ENCODE data around the gene PDE4D. TPM values are rescaled to one million over a fixed set of nuclear protein-coding genes. Genes with fewer than 3 reads are reported as not detected.

PDE4D gene
- total and polyA plus RNA-seq, 12 donors, result 1.2 to 18.9 (median 2.1) TPM

DNA sequence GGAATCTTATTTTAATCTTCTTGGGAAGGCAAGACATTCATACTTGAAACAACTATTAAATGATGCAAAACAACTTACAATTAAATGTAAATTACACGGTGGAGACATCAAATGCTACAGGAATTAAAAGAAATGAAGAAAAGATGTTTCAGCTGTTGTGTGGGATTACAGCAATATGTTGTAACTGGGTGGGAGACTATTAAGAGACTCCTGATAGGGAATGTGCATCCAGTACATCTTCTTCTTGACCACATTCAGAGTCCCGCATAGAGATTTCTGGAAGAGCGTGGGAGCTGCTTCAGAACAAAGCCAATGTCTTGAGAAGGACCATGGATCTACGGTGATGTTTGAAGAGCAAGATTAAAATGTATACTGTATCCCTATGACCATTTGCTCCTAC, 199.1 kb downstream of the PDE4D start:
- TF ChIP-seq, protein P1, sequence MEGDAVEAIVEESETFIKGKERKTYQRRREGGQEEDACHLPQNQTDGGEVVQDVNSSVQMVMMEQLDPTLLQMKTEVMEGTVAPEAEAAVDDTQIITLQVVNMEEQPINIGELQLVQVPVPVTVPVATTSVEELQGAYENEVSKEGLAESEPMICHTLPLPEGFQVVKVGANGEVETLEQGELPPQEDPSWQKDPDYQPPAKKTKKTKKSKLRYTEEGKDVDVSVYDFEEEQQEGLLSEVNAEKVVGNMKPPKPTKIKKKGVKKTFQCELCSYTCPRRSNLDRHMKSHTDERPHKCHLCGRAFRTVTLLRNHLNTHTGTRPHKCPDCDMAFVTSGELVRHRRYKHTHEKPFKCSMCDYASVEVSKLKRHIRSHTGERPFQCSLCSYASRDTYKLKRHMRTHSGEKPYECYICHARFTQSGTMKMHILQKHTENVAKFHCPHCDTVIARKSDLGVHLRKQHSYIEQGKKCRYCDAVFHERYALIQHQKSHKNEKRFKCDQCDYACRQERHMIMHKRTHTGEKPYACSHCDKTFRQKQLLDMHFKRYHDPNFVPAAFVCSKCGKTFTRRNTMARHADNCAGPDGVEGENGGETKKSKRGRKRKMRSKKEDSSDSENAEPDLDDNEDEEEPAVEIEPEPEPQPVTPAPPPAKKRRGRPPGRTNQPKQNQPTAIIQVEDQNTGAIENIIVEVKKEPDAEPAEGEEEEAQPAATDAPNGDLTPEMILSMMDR (IDR thresholded peaks at IDR 0.05), result no peak
- no peak for TF ChIP-seq POLR2A (IDR thresholded peaks at IDR 0.05)
- 72 to 94% (median 90%) methylated on average over 4 of the region's 4 CpGs for WGBS, 4 donors
- Histone ChIP-seq H3K9me3 (replicated peaks in 1 of 3) (no peaks in the 10 kb centered on the region), H3K4me1 (replicated peaks in 1 of 2) (no peaks in the 10 kb centered on the region), H3K36me3 (replicated peaks in 1 of 2) (no peaks in the 10 kb centered on the region), H3K27ac (no peak overlapping the region), H3K4me3 (no peak overlapping the region), H3K27me3 (no peaks in the 10 kb centered on the region)
- intact Hi-C loops (cut with DNase I), result no loop called here
- DNase-seq, result no peak

DNA sequence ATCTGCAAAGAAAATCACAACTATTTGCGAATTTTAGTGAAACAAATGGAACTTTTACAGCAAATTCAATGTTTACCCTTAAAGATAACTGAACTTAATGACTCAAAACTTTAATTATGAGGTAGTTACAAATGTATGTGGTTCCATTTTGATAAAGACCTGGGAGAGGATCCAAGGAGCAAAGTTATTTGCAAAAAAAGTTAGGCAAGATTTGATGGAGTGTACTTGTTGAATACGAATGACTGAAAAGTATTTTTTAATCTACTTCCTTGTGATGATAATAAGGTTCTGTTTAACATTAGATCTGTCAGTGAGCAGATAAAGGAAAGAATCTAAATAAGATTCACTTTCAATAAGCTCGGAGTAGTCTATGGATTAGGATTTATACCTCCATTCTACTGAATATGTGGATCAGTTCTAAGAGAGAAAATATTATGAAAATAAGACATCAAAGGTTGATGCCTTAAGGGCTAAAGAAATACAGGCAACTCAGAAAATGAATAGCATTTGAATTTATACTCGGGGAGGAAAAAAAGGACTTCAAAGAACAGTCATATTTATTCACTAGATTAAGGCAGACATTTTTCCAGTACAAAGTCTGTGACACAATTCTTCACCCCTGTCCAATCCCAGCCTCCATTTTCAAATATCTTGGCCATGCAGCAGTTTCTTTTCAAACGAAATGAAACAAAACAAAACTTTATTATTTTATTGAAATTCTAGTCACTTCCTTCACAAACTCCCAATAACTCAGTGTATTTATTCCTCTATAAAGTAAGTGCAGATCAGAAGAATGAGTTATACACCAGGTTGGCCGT, 199.8 kb downstream of the PDE4D start:
- TF ChIP-seq, protein P1 (IDR thresholded peaks at IDR 0.05), result no peak
- no peak for TF ChIP-seq POLR2A (IDR thresholded peaks at IDR 0.05)

DNA sequence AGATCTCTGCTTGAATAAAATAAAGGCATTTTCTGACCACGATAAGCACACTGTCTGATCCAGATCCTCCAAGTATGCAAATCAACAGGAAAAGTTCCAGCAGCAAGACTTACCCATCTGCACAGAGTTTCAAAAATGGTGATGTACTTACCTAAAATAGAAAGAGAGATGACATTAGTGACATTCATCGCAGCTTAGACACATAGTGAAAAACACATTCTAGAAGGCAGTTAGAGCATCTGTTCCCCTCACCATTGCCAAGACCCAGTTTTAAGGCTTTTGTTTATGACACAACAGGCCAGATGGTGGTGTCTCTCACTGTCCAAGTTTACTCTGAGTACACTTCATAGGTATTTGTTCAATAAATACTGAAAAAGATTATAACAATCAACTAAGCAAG, 207.7 kb downstream of the PDE4D start:
- TF ChIP-seq POLR2A (IDR thresholded peaks at IDR 0.05), result no peak
- TF ChIP-seq, protein P1 (IDR thresholded peaks at IDR 0.05), result no peak
- intact Hi-C loops (cut with DNase I), result no loop called here
- 66 to 79% (median 78%) methylated on average over 2 of the region's 2 CpGs for WGBS, 4 donors

More for the DNA sequence above, 199.8 kb downstream of the PDE4D start:
- H3K4me3 ChIP-seq, result no peak overlapping the region
- no peaks in the 10 kb centered on the region for H3K36me3 ChIP-seq (replicated peaks in 1 of 2)
- H3K27me3 ChIP-seq, result no peaks in the 10 kb centered on the region
- 48 to 54% (median 49%) methylated on average over 6 of the region's 6 CpGs for WGBS, 4 donors
- intact Hi-C loops (cut with DNase I), result no loop called here
- DNase-seq, result no peak
- H3K27ac ChIP-seq, result no peak overlapping the region
- H3K4me1 ChIP-seq (replicated peaks in 1 of 2), result no peaks in the 10 kb centered on the region
- H3K9me3 ChIP-seq (replicated peaks in 1 of 3), result no peaks in the 10 kb centered on the region

DNA sequence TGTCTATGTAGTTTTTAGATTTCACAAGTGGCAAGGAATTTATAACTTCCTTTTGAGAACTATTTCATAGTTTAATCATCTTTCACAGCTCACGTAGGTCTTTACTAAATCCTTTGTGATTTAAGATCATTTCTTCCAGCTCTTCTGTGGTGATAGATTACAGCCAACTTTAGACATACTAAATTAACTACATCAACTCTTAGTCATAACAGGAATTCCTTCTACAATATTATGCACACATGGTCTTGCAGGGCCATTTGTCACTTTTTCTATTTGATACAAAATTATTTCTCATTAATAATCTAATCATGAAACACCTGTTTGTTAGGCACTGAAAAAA, 208.4 kb downstream of the PDE4D start:
- no peak overlapping the region for H3K4me3 ChIP-seq
- H3K4me1 ChIP-seq (replicated peaks in 1 of 2), result no peaks in the 10 kb centered on the region
- no peak overlapping the region for H3K27ac ChIP-seq
- TF ChIP-seq, protein P1 (IDR thresholded peaks at IDR 0.05), result no peak
- TF ChIP-seq POLR2A (IDR thresholded peaks at IDR 0.05), result no peak
- DNase-seq, result no peak
- H3K27me3 ChIP-seq, result no peaks in the 10 kb centered on the region
- intact Hi-C loops (cut with DNase I), result no loop called here
- H3K9me3 ChIP-seq (replicated peaks in 1 of 3), result no peaks in the 10 kb centered on the region
- H3K36me3 ChIP-seq (replicated peaks in 1 of 2), result no peaks in the 10 kb centered on the region
- WGBS, 4 donors, result 59 to 67% (median 61%) methylated on average over 1 of the region's 1 CpG

More for the DNA sequence above, 207.7 kb downstream of the PDE4D start:
- no peak overlapping the region for H3K27ac ChIP-seq
- no peak overlapping the region for H3K4me3 ChIP-seq
- H3K36me3 ChIP-seq (replicated peaks in 1 of 2), result no peaks in the 10 kb centered on the region
- no peaks in the 10 kb centered on the region for H3K27me3 ChIP-seq
- DNase-seq, result no peak
- H3K4me1 ChIP-seq (replicated peaks in 1 of 2), result no peaks in the 10 kb centered on the region
- no peaks in the 10 kb centered on the region for H3K9me3 ChIP-seq (replicated peaks in 1 of 3)
